OCI-LY7 (cell line): Measurements from ENCODE around the gene ADAMTS13. TPM values are rescaled to one million over a fixed set of nuclear protein-coding genes. Genes with fewer than 3 reads are reported as not detected.

Source experiments
- BruUV-seq: library from RNA; stranded (reverse); fragments of 400-500 nt; replicated peaks from 2 replicates; lab custom pipeline; 2021; lab: Mats Ljungman, UMichigan
- CTCF ChIA-PET: fragments of 300-600 bp; sonication (Branson Sonifier 250); formaldehyde crosslinking; loops from one replicate; lab custom pipeline; 2022; ENCODE audit warnings: antibody characterized with exemption; ENCODE audit not compliant: unreplicated experiment; lab: Charles Lee
- POLR2A ChIA-PET: fragments of 300-600 bp; sonication (Branson Sonifier 250); formaldehyde crosslinking; loops from one replicate; lab custom pipeline; 2022; ENCODE audit warnings: antibody characterized with exemption; lab: Charles Lee
- DNase-seq: peaks from one replicate; pipeline ENCODE4 v3.0.0-alpha.2; 2015; ENCODE audit warnings: low spot score
- H2AFZ ChIP-seq: fragments of 200-600 bp; sonication (generic), shearing (Covaris generic); 2 replicates; pipeline ENCODE4 v1.6.1; 2014; ENCODE audit warnings: mild to moderate bottlenecking, antibody characterized with exemption, low read length, moderate library complexity
- H3K27ac ChIP-seq: fragments of 200-600 bp; sonication (generic); 2 replicates; pipeline ENCODE4 v1.5.1; 2014; ENCODE audit warnings: mixed run types, low read depth, mild to moderate bottlenecking, moderate library complexity, low read length, inconsistent platforms; ENCODE audit not compliant: poor library complexity, severe bottlenecking
- H3K36me3 ChIP-seq: fragments of 200-600 bp; sonication (generic); 2 replicates; pipeline ENCODE4 v1.6.1; 2014; ENCODE audit warnings: mild to moderate bottlenecking, antibody characterized with exemption, low read length, moderate library complexity, mixed read lengths; ENCODE audit not compliant: insufficient read depth
- H3K4me1 ChIP-seq: fragments of 200-600 bp; sonication (generic); 2 replicates; pipeline ENCODE4 v1.5.1; 2014; ENCODE audit warnings: mild to moderate bottlenecking, low read length; ENCODE audit not compliant: insufficient read depth, poor library complexity, severe bottlenecking
- H3K4me2 ChIP-seq: fragments of 200-600 bp; sonication (generic); 2 replicates; pipeline ENCODE4 v1.6.1; 2014; ENCODE audit warnings: mild to moderate bottlenecking, low read length
- H3K4me3 ChIP-seq: fragments of 200-600 bp; sonication (generic); 2 replicates; pipeline ENCODE4 v1.5.1; 2014; ENCODE audit warnings: mild to moderate bottlenecking, low read depth, low read length; ENCODE audit not compliant: poor library complexity, severe bottlenecking
- H3K79me2 ChIP-seq: fragments of 200-600 bp; sonication (generic); 2 replicates; pipeline ENCODE4 v1.6.1; 2016; ENCODE audit warnings: low read depth, mild to moderate bottlenecking, low read length, moderate library complexity, mixed read lengths; ENCODE audit not compliant: insufficient read depth
- H3K9me2 ChIP-seq: fragments of 200-600 bp; sonication (generic); 2 replicates; pipeline ENCODE4 v1.6.1; 2016; ENCODE audit warnings: mild to moderate bottlenecking, low read length, mixed read lengths; ENCODE audit not compliant: insufficient read depth
- H3K9me3 ChIP-seq: fragments of 200-600 bp; sonication (generic); 2 replicates; pipeline ENCODE4 v1.6.1; 2014; ENCODE audit warnings: mild to moderate bottlenecking, mixed run types, low read length, mixed read lengths
- H4K20me1 ChIP-seq: fragments of 200-600 bp; sonication (generic); 2 replicates; pipeline ENCODE4 v1.6.1; 2014; ENCODE audit warnings: mild to moderate bottlenecking, antibody characterized with exemption, low read length, moderate library complexity, mixed read lengths; ENCODE audit not compliant: insufficient read depth
- EZH2phosphoT487 ChIP-seq: fragments of 200-600 bp; sonication (generic); IDR thresholded peaks from 2 replicates; pipeline ENCODE4 v1.6.1; 2018; ENCODE audit warnings: low read depth, borderline replicate concordance, mild to moderate bottlenecking, mixed run types, antibody characterized with exemption, low read length, moderate library complexity, mixed read lengths
- intact Hi-C: fragments of 100-400 bp; cut with micrococcal nuclease; formaldehyde crosslinking; loops from one replicate; pipeline ENCODE4 v1.10.0; 2022; ENCODE audit not compliant: unreplicated experiment
- total RNA-seq, 2 experiments: library from RNA; depleted of rRNA in 1 of 2; stranded (reverse); fragments of >200 nt in 1 of 2; shearing (Covaris generic) in 1 of 2; gene quantifications; 2 replicates each; pipeline ENCODE4 v1.2.3, GENCODE V29; 2014 to 2022
- TF ChIP-seq, protein P1 (sequence below): fragments of 200-600 bp; sonication (generic); conservative IDR thresholded peaks from 2 replicates; pipeline ENCODE4 v1.5.1; 2014; ENCODE audit warnings: mild to moderate bottlenecking, antibody characterized with exemption, low read length, moderate library complexity, mixed read lengths

ADAMTS13 gene
- total RNA-seq, 2 experiments from 2014 or later, result 6.2 to 18.1 TPM

DNA sequence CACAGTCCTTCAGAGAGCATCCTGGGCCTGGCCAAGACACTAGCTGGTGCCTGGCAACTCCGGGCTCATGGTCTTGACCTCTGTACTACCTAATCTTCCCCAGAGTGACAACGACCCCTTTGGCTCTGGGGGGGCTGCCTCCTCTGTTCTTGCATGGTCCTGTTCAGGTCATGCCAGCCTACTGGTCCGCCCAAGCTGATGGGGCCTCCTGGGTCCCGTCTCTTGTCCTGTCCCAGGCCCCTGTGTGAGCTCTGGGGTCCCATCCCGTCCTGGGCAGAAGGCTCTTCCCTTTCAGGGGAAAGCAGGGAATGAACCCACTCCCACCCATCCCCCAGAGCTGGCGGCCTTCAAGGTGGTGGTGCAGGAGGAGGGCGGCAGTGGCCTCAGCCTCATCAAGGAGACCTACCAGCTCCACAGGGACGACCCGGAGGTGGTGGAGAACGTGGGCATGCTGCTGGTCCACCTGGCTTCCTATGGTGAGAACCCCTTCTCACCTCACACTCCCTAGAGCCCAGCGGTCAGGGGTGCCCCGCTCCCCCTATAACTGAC lies 17.6 kb upstream of the ADAMTS13 start:
- H3K4me3 ChIP-seq, result no peak overlapping the region
- no peaks in the 10 kb centered on the region for H3K9me2 ChIP-seq
- peaks cover 17% of the 10 kb centered on the region for H3K4me1 ChIP-seq
- intact Hi-C loops, result no loop called here
- no peaks in the 10 kb centered on the region for H3K9me3 ChIP-seq
- H2AFZ ChIP-seq, result no peak overlapping the region
- peaks cover 65% of the 10 kb centered on the region for H3K36me3 ChIP-seq
- no peak overlapping the region for H3K27ac ChIP-seq
- POLR2A ChIA-PET, result no interaction called here
- no peaks in the 10 kb centered on the region for H3K79me2 ChIP-seq
- CTCF ChIA-PET, result interaction anchor here (1.5 kb wide), 1 partner anchor 82 kb away, joined by 3 read pairs; no protein-coding TSS in a partner anchor
- H3K4me2 ChIP-seq, result no peak overlapping the region
- TF ChIP-seq, protein P1, sequence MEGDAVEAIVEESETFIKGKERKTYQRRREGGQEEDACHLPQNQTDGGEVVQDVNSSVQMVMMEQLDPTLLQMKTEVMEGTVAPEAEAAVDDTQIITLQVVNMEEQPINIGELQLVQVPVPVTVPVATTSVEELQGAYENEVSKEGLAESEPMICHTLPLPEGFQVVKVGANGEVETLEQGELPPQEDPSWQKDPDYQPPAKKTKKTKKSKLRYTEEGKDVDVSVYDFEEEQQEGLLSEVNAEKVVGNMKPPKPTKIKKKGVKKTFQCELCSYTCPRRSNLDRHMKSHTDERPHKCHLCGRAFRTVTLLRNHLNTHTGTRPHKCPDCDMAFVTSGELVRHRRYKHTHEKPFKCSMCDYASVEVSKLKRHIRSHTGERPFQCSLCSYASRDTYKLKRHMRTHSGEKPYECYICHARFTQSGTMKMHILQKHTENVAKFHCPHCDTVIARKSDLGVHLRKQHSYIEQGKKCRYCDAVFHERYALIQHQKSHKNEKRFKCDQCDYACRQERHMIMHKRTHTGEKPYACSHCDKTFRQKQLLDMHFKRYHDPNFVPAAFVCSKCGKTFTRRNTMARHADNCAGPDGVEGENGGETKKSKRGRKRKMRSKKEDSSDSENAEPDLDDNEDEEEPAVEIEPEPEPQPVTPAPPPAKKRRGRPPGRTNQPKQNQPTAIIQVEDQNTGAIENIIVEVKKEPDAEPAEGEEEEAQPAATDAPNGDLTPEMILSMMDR, result no peak
- TF ChIP-seq EZH2phosphoT487, result no peak
- no peaks in the 10 kb centered on the region for H4K20me1 ChIP-seq
- BruUV-seq, result no TSS peak
- no peak for DNase-seq

- Histone ChIP-seq H3K27ac (peak overlapping the region; percentile 8), H3K4me2 (no peak overlapping the region), H3K4me3 (no peak overlapping the region), H2AFZ (no peak overlapping the region), H4K20me1 (no peaks in the 10 kb centered on the region), H3K36me3 (peaks cover 77% of the 10 kb centered on the region), H3K4me1 (peaks cover 17% of the 10 kb centered on the region), H3K9me2 (no peaks in the 10 kb centered on the region), H3K79me2 (no peaks in the 10 kb centered on the region), H3K9me3 (no peaks in the 10 kb centered on the region)
- TSS peak; percentile 34 for BruUV-seq
- TF ChIP-seq, protein P1, result no peak
- TF ChIP-seq EZH2phosphoT487, result no peak
- CTCF ChIA-PET, result interaction anchor here (0.6 kb wide), 1 partner anchor 10 kb away, joined by 3 read pairs; no protein-coding TSS in a partner anchor
- POLR2A ChIA-PET, result no interaction called here
- no peak for DNase-seq
- intact Hi-C loops, result loop anchor here (1.0 kb wide), 1 partner anchor 57 kb away; no protein-coding TSS in a partner anchor
Measured at GRCh38 chr9:133405508-133406438, 16.4 kb upstream of the ADAMTS13 start.
